SK-N-MC (cell line): ENCODE data around the gene KAZN.

Experiments
- DNase-seq: peaks from one replicate; pipeline ENCODE4 v3.0.0-alpha.2; 2011; ENCODE audit warnings: low read depth, low spot score
- H3K27ac ChIP-seq: fragments of 200-600 bp; sonication (generic); 2 replicates; pipeline ENCODE4 v1.5.1; 2016; ENCODE audit warnings: mixed run types
- H3K36me3 ChIP-seq: fragments of 200-600 bp; sonication (generic); 2 replicates; pipeline ENCODE4 v1.6.1; 2017; ENCODE audit warnings: antibody characterized with exemption, low read length, mixed read lengths; ENCODE audit not compliant: insufficient read depth
- H3K4me3 ChIP-seq: fragments of 200-600 bp; sonication (generic); 2 replicates; pipeline ENCODE4 v1.5.1; 2016
- H3K9ac ChIP-seq: fragments of 200-600 bp; sonication (generic); 2 replicates; pipeline ENCODE4 v1.8.0; 2017; ENCODE audit warnings: mixed run types, mixed read lengths; ENCODE audit not compliant: insufficient read length
- H3K9me3 ChIP-seq: fragments of 200-600 bp; sonication (generic); 2 replicates; pipeline ENCODE4 v1.6.1; 2017; ENCODE audit warnings: low read depth, mild to moderate bottlenecking, antibody characterized with exemption, low read length, moderate library complexity, mixed read lengths
- EZH2 ChIP-seq: fragments of 200-600 bp; sonication (generic); IDR thresholded peaks from one replicate; pipeline ENCODE4 v1.6.1; 2017; ENCODE audit warnings: antibody characterized with exemption
- FOXP2 ChIP-seq: optimal IDR thresholded peaks from 2 replicates; pipeline ENCODE3; 2011; ENCODE audit warnings: mild to moderate bottlenecking, moderate library complexity; ENCODE audit not compliant: insufficient read depth; ENCODE audit errors: extremely low read length, control extremely low read depth
- POLR2AphosphoS5 ChIP-seq: IDR thresholded peaks from 2 replicates; pipeline ENCODE4 v1.6.1; 2012; ENCODE audit warnings: mild to moderate bottlenecking, low read depth, low read length, borderline replicate concordance

The KAZN gene

DNA sequence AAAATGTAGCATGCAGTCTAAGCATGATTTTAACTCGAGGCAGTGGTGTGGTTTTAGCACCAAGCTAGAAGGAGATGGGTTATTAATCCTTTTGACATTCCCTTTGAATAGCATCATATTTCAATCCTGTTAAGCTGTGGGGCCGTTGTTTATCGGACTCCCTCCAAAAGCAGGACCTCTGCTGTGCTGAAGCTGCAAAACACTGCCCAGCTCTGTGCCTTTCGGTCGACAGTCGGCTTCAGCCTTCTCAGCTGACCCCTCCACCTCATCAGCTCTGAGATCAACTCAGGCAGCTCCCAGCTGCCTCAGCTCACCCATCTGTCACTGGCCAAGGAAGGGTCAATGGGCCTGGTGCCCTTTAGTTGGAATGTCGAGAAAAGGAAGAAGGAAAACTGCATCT is 95.5 kb downstream of the KAZN start:
- H3K9ac ChIP-seq, result no peak overlapping the region
- no peak for DNase-seq
- no peak for TF ChIP-seq POLR2AphosphoS5
- no peak for TF ChIP-seq FOXP2
- TF ChIP-seq EZH2, result no peak
- H3K27ac ChIP-seq, result no peak overlapping the region
- H3K36me3 ChIP-seq, result no peaks in the 10 kb centered on the region
- H3K4me3 ChIP-seq, result no peak overlapping the region
- H3K9me3 ChIP-seq, result no peaks in the 10 kb centered on the region

DNA sequence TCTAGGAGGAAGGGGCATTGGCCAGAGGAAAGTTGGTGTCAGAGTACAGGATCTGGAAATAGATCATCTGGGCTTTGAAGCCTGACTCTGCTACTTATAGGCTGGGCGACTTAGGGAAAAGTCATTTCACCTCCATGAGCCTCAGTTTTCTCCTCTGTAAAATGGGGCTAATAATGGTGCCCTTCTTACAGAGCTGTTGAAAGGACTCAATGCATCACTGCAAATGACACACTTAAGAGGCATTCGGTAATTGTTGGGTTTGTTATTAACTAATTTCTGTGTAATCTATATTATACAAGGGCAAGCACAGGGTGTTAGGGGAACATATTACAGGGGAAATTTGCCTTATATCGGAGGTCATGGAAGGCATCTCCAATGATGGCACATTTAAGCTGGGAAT is 96.1 kb downstream of the KAZN start:
- H3K36me3 ChIP-seq, result no peaks in the 10 kb centered on the region
- no peak for TF ChIP-seq EZH2
- TF ChIP-seq POLR2AphosphoS5, result no peak
- TF ChIP-seq FOXP2, result no peak
- H3K9me3 ChIP-seq, result no peaks in the 10 kb centered on the region
- DNase-seq, result no peak
- no peak overlapping the region for H3K4me3 ChIP-seq
- H3K9ac ChIP-seq, result no peak overlapping the region
- H3K27ac ChIP-seq, result no peak overlapping the region

DNA sequence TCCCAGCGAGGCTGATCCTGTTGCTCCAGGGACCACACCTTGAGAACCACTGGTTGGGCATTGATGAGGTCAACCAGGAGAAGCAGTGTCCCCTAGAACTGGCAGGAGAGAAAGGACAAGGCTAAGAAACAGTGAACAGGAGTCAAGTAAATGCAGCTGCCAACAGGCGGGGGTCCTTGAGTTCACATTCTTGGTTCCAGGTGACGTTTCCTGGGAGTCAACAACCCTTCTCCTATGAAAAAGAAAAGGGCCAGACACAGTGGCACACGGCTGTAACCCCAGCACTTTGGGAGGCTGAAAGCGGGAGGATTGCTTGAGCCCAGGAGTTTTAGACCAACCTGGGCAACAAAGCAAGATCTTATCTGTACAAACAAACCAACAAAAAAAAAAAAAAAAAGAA is 98.3 kb downstream of the KAZN start:
- Histone ChIP-seq H3K9me3 (no peaks in the 10 kb centered on the region), H3K4me3 (no peak overlapping the region), H3K9ac (no peak overlapping the region), H3K27ac (no peak overlapping the region), H3K36me3 (no peaks in the 10 kb centered on the region)
- DNase-seq, result no peak
- TF ChIP-seq POLR2AphosphoS5 (no peak), EZH2 (no peak), FOXP2 (no peak)

DNA sequence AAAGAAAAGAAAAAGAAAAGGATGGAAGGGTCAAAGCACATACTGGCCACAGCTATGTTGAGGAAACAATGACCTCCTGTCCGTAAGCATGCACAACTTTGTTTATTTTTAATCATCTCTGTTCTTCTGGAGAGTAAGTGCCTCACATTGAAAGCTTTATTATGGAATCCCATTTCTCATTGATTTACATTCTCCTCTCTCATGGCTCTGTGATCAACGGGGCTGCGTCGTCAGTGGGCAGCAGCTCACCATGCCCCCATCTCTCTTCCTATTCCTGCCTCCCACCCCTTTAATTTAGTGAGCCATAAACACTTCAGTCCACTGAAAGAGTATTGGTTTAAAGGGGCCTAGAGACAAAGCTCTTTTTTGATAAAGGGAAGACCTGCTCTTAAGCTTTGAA is 98.9 kb downstream of the KAZN start:
- TF ChIP-seq FOXP2 (no peak), POLR2AphosphoS5 (no peak), EZH2 (no peak)
- H3K27ac ChIP-seq, result no peak overlapping the region
- no peak overlapping the region for H3K4me3 ChIP-seq
- no peak for DNase-seq
- H3K36me3 ChIP-seq, result no peaks in the 10 kb centered on the region
- no peak overlapping the region for H3K9ac ChIP-seq
- no peaks in the 10 kb centered on the region for H3K9me3 ChIP-seq

DNA sequence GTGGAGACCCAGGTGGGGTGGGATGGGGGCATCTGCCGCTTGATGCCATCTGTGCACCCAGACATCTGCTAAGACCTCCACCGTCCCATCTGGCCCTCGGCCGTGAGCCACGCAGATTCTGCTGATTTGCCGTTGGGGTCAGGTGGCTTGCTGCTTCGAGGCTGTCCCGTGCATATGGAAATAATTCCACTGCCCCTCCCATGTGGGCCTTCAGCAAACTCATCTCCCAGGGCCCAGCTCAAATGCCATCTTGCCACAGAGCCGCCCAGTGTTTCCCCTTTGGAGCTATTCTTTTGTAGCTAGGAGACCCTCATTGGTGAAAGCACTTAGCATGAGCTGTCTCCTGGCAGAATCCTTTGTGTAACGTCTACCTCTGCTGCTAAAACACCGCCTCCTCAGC is 99.8 kb downstream of the KAZN start:
- H3K27ac ChIP-seq, result no peak overlapping the region
- no peaks in the 10 kb centered on the region for H3K36me3 ChIP-seq
- no peak overlapping the region for H3K4me3 ChIP-seq
- TF ChIP-seq EZH2 (no peak), FOXP2 (no peak), POLR2AphosphoS5 (no peak)
- H3K9me3 ChIP-seq, result no peaks in the 10 kb centered on the region
- no peak for DNase-seq
- no peak overlapping the region for H3K9ac ChIP-seq

DNA sequence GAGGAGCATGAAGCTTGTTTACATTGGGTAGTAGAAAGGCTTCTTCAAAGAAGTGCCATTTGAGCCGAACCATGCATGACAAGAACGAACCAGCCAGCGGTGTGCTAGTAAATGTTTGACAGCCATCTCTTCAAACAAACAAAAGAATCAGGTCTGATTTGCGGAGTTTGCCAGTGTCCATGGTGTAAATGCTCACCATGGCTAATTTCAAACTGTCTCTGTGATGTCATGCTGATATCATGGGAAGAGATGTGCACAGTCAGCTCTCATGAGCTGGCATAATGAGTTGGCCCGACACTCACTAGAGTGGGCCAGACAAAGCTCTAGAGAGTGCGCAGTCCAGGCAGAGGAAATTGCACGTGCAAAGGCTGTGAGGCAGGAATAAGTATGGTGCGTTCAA is 101.1 kb downstream of the KAZN start:
- Histone ChIP-seq H3K9ac (no peak overlapping the region), H3K4me3 (no peak overlapping the region), H3K27ac (no peak overlapping the region), H3K9me3 (no peaks in the 10 kb centered on the region), H3K36me3 (no peaks in the 10 kb centered on the region)
- no peak for TF ChIP-seq EZH2
- DNase-seq, result no peak

DNA sequence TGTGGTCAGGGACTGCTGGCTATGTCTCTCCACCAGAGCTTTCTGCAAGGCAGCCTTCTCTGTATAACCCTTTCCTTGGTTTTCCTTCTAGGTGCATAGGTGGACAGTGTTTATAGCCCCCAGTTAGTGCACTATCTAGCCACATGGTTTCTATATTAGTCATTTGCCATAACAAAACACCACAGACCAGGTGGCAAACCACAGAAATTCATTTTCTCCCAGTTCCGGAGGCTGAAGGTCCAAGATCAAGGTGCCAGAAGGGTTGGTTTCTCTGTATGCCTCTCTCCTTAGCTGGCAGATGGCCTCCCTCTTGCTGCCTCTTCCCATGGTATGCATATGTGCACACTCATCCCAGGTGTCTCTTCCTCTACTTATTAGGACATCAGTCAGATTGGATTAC is 106.4 kb downstream of the KAZN start:
- H3K9me3 ChIP-seq, result no peaks in the 10 kb centered on the region
- H3K27ac ChIP-seq, result no peak overlapping the region
- no peak overlapping the region for H3K9ac ChIP-seq
- H3K36me3 ChIP-seq, result no peaks in the 10 kb centered on the region
- TF ChIP-seq FOXP2 (no peak), EZH2 (no peak), POLR2AphosphoS5 (no peak)
- no peak overlapping the region for H3K4me3 ChIP-seq
- DNase-seq, result no peak

DNA sequence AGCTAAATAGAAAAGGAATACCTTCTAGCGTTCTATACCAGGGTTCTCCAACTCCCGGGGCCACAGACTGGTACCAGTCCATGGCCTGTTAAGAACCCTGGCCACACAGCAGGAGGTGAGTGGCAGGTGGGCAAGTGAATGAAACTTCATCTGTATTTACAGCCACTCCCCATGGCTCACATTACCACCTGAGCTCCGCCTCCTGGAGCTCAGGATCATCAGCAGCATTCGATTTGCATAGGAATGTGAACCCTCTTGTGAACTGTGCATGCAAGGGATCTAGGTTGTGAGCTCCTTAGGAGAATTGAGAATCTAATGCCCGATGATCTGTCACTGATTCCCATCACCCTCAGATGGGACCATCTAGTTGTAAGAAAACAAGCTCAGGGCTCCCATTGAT is 107.3 kb downstream of the KAZN start:
- Histone ChIP-seq H3K4me3 (no peak overlapping the region), H3K9ac (no peak overlapping the region), H3K36me3 (no peaks in the 10 kb centered on the region), H3K9me3 (no peaks in the 10 kb centered on the region), H3K27ac (no peak overlapping the region)
- DNase-seq, result no peak
- TF ChIP-seq EZH2 (no peak), POLR2AphosphoS5 (no peak), FOXP2 (no peak)

DNA sequence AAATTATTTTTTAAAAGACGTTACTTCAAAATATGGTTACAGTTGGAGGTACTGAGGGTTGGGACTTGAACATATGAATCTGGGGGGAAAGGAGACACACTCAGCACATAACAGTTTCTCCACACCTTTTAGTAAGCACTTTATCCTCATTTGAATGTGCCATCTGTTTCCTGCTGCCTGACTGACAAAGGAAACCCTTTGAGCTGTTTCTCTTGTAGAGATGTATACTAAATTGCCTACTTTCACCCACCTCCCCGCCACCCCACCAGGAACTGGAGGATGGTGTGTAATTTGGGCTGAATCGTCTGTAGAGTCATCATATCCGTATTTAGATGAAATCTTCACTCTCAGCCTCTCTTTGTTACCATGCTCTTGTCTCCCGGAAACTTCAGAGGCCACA is 108.1 kb downstream of the KAZN start:
- DNase-seq, result no peak

More for the DNA sequence above, 108.1 kb downstream of the KAZN start:
- Histone ChIP-seq H3K36me3 (no peaks in the 10 kb centered on the region), H3K27ac (no peak overlapping the region), H3K9me3 (no peaks in the 10 kb centered on the region), H3K4me3 (no peak overlapping the region), H3K9ac (no peak overlapping the region)
- no peak for TF ChIP-seq POLR2AphosphoS5
- no peak for TF ChIP-seq EZH2
- TF ChIP-seq FOXP2, result no peak
